H1 (cell line): ENCODE results near the gene ADK. TPM values are rescaled to one million over a fixed set of nuclear protein-coding genes. Genes with fewer than 3 reads are reported as not detected.

Experiments used
- EGR1 ChIP-seq: IDR thresholded peaks from 2 replicates; pipeline ENCODE4 v1.6.1; 2011; ENCODE audit warnings: low read depth, low read length, borderline replicate concordance
- KDM1A ChIP-seq: fragments of 200-600, 300-600 bp; sonication (generic); IDR thresholded peaks from 2 replicates; pipeline ENCODE4 v1.7.1; 2016; ENCODE audit warnings: mild to moderate bottlenecking, low read length, borderline replicate concordance
- NRF1 ChIP-seq: IDR thresholded peaks from 2 replicates; pipeline ENCODE4 v1.6.1; 2011; ENCODE audit warnings: mild to moderate bottlenecking, low read depth, low read length, improper control_type of control experiment
- POLR2A ChIP-seq, 2 experiments: IDR thresholded peaks; 1 replicate in 1 of 2; 2 replicates in 1 of 2; pipeline ENCODE4 v1.6.1; 2011; ENCODE audit warnings: low read depth in 2 of 2, low read length in 2 of 2, mild to moderate bottlenecking in 2 of 2; ENCODE audit errors: control extremely low read depth in 1 of 2
- RAD21 ChIP-seq, 2 experiments: IDR thresholded peaks in 1 of 2; conservative IDR thresholded peaks in 1 of 2; 2 replicates each; pipeline ENCODE4 v1.6.1; 2011; ENCODE audit warnings: low read depth in 2 of 2, low read length in 2 of 2, improper control_type of control experiment in 1 of 2, inconsistent platforms in 1 of 2, mild to moderate bottlenecking in 1 of 2, moderate library complexity in 1 of 2
- RBBP5 ChIP-seq: IDR thresholded peaks from 2 replicates; pipeline ENCODE4 v1.7.1; 2012; ENCODE audit warnings: low read depth, mild to moderate bottlenecking, inconsistent platforms, low read length, moderate library complexity, borderline replicate concordance
- RFX5 ChIP-seq: IDR thresholded peaks from 2 replicates; pipeline ENCODE4 v1.6.1; 2011; ENCODE audit warnings: low read depth, low read length, improper control_type of control experiment, borderline replicate concordance
- TAF1 ChIP-seq: IDR thresholded peaks from 2 replicates; pipeline ENCODE4 v1.6.1; 2011; ENCODE audit warnings: mild to moderate bottlenecking, low read depth, low read length
- TBP ChIP-seq: IDR thresholded peaks from 2 replicates; pipeline ENCODE4 v1.6.1; 2011; ENCODE audit warnings: low read depth, low read length, improper control_type of control experiment
- polyA plus RNA-seq, 7 experiments: library from polyadenylated mRNA; depleted of rRNA in 3 of 7; stranded (reverse) in 5 of 7; unstranded in 2 of 7; fragments of >200 nt in 5 of 7; fragments of 200-250 nt in 2 of 7; gene quantifications; 1 replicate in 5 of 7; 2 replicates in 1 of 7; 4 replicates in 1 of 7; pipeline versions ENCODE4 v1.2.1 to v1.2.3, GENCODE V29; 2011 to 2013; ENCODE audit warnings: missing spikeins in 2 of 7, mixed read lengths in 2 of 7
- total RNA-seq: library from RNA; stranded (reverse); fragmentation: NEBNext Ultra II Directional; extraction: Animal tissue kit (Norgen Biotek cat#: 25700); gene quantifications from 2 replicates; pipeline ENCODE4 v1.2.1, GENCODE V29; 2021
- TF ChIP-seq, protein P1 (sequence below): fragments of 300-600 bp; sonication (generic); IDR thresholded peaks from 2 replicates; pipeline ENCODE4 v1.7.1; 2012; ENCODE audit warnings: low read length, moderate library complexity, mild to moderate bottlenecking, inconsistent platforms; ENCODE audit not compliant: insufficient replicate concordance

ADK gene
- total and polyA plus RNA-seq, 2 of the 8 experiments (the other 6 are each of a cell fraction or from before 2014, with no cell fraction given) = 12.3 to 42.4 TPM

DNA sequence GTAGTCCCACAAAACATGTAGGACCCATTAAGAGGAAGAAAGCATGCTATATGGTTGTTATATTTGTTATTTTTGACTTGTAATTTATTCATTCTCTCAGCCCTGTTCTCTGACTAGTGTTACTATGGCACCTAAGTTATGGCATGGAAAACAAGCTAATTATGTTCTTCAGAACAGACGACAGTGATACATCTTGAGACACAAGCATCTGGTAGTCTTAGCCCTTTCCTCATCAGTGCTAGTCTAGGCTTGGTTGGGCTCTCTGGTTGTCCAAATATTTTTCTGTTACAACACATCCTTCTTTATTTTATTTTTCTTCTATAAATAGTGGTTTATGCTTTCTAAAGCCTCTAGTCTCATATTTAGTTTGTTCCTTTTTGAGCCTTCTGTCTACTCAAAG lies 367.0 kb downstream of the ADK start (continued):
- TF ChIP-seq, protein P1, sequence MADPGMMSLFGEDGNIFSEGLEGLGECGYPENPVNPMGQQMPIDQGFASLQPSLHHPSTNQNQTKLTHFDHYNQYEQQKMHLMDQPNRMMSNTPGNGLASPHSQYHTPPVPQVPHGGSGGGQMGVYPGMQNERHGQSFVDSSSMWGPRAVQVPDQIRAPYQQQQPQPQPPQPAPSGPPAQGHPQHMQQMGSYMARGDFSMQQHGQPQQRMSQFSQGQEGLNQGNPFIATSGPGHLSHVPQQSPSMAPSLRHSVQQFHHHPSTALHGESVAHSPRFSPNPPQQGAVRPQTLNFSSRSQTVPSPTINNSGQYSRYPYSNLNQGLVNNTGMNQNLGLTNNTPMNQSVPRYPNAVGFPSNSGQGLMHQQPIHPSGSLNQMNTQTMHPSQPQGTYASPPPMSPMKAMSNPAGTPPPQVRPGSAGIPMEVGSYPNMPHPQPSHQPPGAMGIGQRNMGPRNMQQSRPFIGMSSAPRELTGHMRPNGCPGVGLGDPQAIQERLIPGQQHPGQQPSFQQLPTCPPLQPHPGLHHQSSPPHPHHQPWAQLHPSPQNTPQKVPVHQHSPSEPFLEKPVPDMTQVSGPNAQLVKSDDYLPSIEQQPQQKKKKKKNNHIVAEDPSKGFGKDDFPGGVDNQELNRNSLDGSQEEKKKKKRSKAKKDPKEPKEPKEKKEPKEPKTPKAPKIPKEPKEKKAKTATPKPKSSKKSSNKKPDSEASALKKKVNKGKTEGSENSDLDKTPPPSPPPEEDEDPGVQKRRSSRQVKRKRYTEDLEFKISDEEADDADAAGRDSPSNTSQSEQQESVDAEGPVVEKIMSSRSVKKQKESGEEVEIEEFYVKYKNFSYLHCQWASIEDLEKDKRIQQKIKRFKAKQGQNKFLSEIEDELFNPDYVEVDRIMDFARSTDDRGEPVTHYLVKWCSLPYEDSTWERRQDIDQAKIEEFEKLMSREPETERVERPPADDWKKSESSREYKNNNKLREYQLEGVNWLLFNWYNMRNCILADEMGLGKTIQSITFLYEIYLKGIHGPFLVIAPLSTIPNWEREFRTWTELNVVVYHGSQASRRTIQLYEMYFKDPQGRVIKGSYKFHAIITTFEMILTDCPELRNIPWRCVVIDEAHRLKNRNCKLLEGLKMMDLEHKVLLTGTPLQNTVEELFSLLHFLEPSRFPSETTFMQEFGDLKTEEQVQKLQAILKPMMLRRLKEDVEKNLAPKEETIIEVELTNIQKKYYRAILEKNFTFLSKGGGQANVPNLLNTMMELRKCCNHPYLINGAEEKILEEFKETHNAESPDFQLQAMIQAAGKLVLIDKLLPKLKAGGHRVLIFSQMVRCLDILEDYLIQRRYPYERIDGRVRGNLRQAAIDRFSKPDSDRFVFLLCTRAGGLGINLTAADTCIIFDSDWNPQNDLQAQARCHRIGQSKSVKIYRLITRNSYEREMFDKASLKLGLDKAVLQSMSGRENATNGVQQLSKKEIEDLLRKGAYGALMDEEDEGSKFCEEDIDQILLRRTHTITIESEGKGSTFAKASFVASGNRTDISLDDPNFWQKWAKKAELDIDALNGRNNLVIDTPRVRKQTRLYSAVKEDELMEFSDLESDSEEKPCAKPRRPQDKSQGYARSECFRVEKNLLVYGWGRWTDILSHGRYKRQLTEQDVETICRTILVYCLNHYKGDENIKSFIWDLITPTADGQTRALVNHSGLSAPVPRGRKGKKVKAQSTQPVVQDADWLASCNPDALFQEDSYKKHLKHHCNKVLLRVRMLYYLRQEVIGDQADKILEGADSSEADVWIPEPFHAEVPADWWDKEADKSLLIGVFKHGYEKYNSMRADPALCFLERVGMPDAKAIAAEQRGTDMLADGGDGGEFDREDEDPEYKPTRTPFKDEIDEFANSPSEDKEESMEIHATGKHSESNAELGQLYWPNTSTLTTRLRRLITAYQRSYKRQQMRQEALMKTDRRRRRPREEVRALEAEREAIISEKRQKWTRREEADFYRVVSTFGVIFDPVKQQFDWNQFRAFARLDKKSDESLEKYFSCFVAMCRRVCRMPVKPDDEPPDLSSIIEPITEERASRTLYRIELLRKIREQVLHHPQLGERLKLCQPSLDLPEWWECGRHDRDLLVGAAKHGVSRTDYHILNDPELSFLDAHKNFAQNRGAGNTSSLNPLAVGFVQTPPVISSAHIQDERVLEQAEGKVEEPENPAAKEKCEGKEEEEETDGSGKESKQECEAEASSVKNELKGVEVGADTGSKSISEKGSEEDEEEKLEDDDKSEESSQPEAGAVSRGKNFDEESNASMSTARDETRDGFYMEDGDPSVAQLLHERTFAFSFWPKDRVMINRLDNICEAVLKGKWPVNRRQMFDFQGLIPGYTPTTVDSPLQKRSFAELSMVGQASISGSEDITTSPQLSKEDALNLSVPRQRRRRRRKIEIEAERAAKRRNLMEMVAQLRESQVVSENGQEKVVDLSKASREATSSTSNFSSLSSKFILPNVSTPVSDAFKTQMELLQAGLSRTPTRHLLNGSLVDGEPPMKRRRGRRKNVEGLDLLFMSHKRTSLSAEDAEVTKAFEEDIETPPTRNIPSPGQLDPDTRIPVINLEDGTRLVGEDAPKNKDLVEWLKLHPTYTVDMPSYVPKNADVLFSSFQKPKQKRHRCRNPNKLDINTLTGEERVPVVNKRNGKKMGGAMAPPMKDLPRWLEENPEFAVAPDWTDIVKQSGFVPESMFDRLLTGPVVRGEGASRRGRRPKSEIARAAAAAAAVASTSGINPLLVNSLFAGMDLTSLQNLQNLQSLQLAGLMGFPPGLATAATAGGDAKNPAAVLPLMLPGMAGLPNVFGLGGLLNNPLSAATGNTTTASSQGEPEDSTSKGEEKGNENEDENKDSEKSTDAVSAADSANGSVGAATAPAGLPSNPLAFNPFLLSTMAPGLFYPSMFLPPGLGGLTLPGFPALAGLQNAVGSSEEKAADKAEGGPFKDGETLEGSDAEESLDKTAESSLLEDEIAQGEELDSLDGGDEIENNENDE = no peak
- TF ChIP-seq TBP (no peak), TAF1 (no peak), NRF1 (no peak), EGR1 (no peak), RBBP5 (no peak), RAD21 (IDR thresholded peaks at IDR 0.05 in 1 of 2, conservative IDR thresholded peaks at IDR 0.05 in 1 of 2; ENCODE audit: low read depth in 2 of 2, low read length in 2 of 2) (no peak), KDM1A (no peak), POLR2A (IDR thresholded peaks at IDR 0.05; ENCODE audit: control extremely low read depth in 1 of 2, low read depth in 2 of 2, low read length in 2 of 2) (no peak), RFX5 (no peak)
